HepG2 (cell line): Measurements from ENCODE around the gene ZKSCAN4.
A peak's percentile ranks its signal among the peaks of the same experiment; 100 is the strongest.

ENCODE experiments used
- CTCF ChIP-seq: sonication (generic); formaldehyde crosslinking; IDR thresholded peaks from 2 replicates; pipeline ENCODE4 v1.5.0; 2020; ENCODE audit warnings: mild to moderate bottlenecking, missing genetic modification reagents, moderate library complexity
- EZH2 ChIP-seq: conservative IDR thresholded peaks from 2 replicates; pipeline ENCODE4 v1.6.1; 2012; ENCODE audit warnings: mild to moderate bottlenecking, low read depth, low read length, moderate library complexity
- NFRKB ChIP-seq: fragments of 450-650 bp; IDR thresholded peaks from 2 replicates; pipeline ENCODE4 v1.6.1; 2017
- POLR2A ChIP-seq, 2 experiments: IDR thresholded peaks; 2 replicates each; pipeline ENCODE4 v1.6.1; 2011; ENCODE audit warnings: low read depth in 2 of 2, low read length in 2 of 2, mild to moderate bottlenecking in 1 of 2, moderate library complexity in 1 of 2; ENCODE audit not compliant: insufficient read depth in 1 of 2
- POLR2AphosphoS5 ChIP-seq: IDR thresholded peaks from 2 replicates; pipeline ENCODE4 v1.6.1; 2012; ENCODE audit warnings: low read depth, low read length
- SMC3 ChIP-seq: IDR thresholded peaks from 2 replicates; pipeline ENCODE4 v1.6.1; 2011; ENCODE audit warnings: low read length, improper control_type of control experiment
- SP2 ChIP-seq: sonication (generic); formaldehyde crosslinking; IDR thresholded peaks from 2 replicates; pipeline ENCODE4 v1.5.1; 2020; ENCODE audit warnings: mild to moderate bottlenecking, missing genetic modification reagents
- TCF7L2 ChIP-seq: IDR thresholded peaks from 2 replicates; pipeline ENCODE4 v1.6.1; 2011; ENCODE audit warnings: mild to moderate bottlenecking, low read depth, low read length, moderate library complexity
- TRIM24 ChIP-seq: sonication (generic); formaldehyde crosslinking; IDR thresholded peaks from 2 replicates; pipeline ENCODE4 v1.8.0; 2022; ENCODE audit warnings: mild to moderate bottlenecking, missing genetic modification reagents
- ZSCAN9 ChIP-seq: IDR thresholded peaks from 2 replicates; pipeline ENCODE4 v1.6.1; 2016; ENCODE audit warnings: borderline replicate concordance

GRCh38 chr6:28280595-28281287 lies 28.7 kb upstream of the ZKSCAN4 start:
- TF ChIP-seq SMC3 (no peak), EZH2 (no peak), CTCF (CRISPR knock-in tag) (no peak), TRIM24 (CRISPR knock-in tag) (no peak), TCF7L2 (no peak), POLR2A (IDR thresholded peaks at IDR 0.05; ENCODE audit: insufficient read depth in 1 of 2, low read depth in 2 of 2, low read length in 2 of 2) (no peak), NFRKB (no peak), ZSCAN9 (CRISPR knock-in tag) (0 out of 2 replicates have a peak, but pooled peaks have one; percentile 10), POLR2AphosphoS5 (no peak), SP2 (CRISPR knock-in tag) (no peak)
